IMR-90 (cell line): Measurements from ENCODE around the gene DNASE1L1. TPM values are rescaled to one million over a fixed set of nuclear protein-coding genes. Genes with fewer than 3 reads are reported as not detected.

ENCODE experiments used
- ATAC-seq: fragments of 200-7000 bp; cut with Tn5 transposase; 2 replicates; pipeline ENCODE4 v1.9.1; 2020; ENCODE audit warnings: low read depth, mild to moderate bottlenecking, moderate library complexity
- BruUV-seq: library from RNA; stranded (reverse); fragments of 400-500 nt; replicated peaks from 2 replicates; lab custom pipeline; 2021; lab: Mats Ljungman, UMichigan
- CTCF ChIA-PET: fragments of 300-600 bp; formaldehyde crosslinking; extraction: SDS; loops from one replicate; lab custom pipeline; 2021; ENCODE audit warnings: antibody characterized with exemption; lab: Yijun Ruan, JAX
- POLR2A ChIA-PET: fragments of 300-600 bp; sonication (Branson Sonifier 250); formaldehyde crosslinking; loops from one replicate; lab custom pipeline; 2022; ENCODE audit warnings: antibody characterized with exemption; ENCODE audit not compliant: unreplicated experiment; lab: Charles Lee
- DNase-seq: peaks from one replicate; pipeline ENCODE4 v3.0.0; 2013
- H2AFZ ChIP-seq: replicated peaks from 2 replicates; pipeline ENCODE3; 2013; ENCODE audit warnings: low read length, mild to moderate bottlenecking; ENCODE audit not compliant: poor library complexity
- H2AK5ac ChIP-seq: 2 replicates; pipeline ENCODE4 v1.6.1; 2013; ENCODE audit warnings: low read depth, low read length, inconsistent platforms
- H2AK9ac ChIP-seq: replicated peaks from 2 replicates; pipeline ENCODE3; 2013; ENCODE audit warnings: mild to moderate bottlenecking, low read depth, low read length, moderate library complexity; ENCODE audit not compliant: poor library complexity
- H2BK120ac ChIP-seq: 2 replicates; pipeline ENCODE4 v1.6.1; 2013; ENCODE audit warnings: low read depth, low read length, inconsistent platforms
- H2BK15ac ChIP-seq: 3 replicates; pipeline ENCODE4 v1.6.1; 2013; ENCODE audit warnings: low read depth, low read length, inconsistent platforms
- H2BK20ac ChIP-seq: 2 replicates; pipeline ENCODE4 v1.6.1; 2013; ENCODE audit warnings: low read depth, mild to moderate bottlenecking, inconsistent platforms, low read length, moderate library complexity
- H2BK5ac ChIP-seq: 2 replicates; pipeline ENCODE4 v1.6.1; 2013; ENCODE audit warnings: mild to moderate bottlenecking, low read depth, low read length, inconsistent platforms; ENCODE audit not compliant: poor library complexity, severe bottlenecking
- H3K14ac ChIP-seq: replicated peaks from 2 replicates; pipeline ENCODE4 v1.6.1; 2013; ENCODE audit warnings: low read depth, low read length, inconsistent platforms
- H3K18ac ChIP-seq: 2 replicates; pipeline ENCODE4 v1.6.1; 2013; ENCODE audit warnings: low read depth, low read length, control low read depth
- H3K23ac ChIP-seq: 2 replicates; pipeline ENCODE4 v1.6.1; 2013; ENCODE audit warnings: low read depth, low read length, inconsistent platforms
- H3K27ac ChIP-seq: 2 replicates; pipeline ENCODE4 v1.5.1; 2013; ENCODE audit warnings: mild to moderate bottlenecking, control low read depth, low read length; ENCODE audit not compliant: insufficient read depth
- H3K27me3 ChIP-seq: 2 replicates; pipeline ENCODE4 v1.6.1; 2013; ENCODE audit warnings: low read length; ENCODE audit not compliant: control insufficient read depth, insufficient read depth
- H3K36me3 ChIP-seq: 2 replicates; pipeline ENCODE4 v1.6.1; 2013; ENCODE audit warnings: low read length, mixed read lengths; ENCODE audit not compliant: control insufficient read depth, insufficient read depth
- H3K4ac ChIP-seq: 2 replicates; pipeline ENCODE4 v1.6.1; 2013; ENCODE audit warnings: low read depth, low read length, inconsistent platforms
- H3K4me1 ChIP-seq: 2 replicates; pipeline ENCODE4 v1.6.1; 2013; ENCODE audit warnings: low read length, mixed read lengths; ENCODE audit not compliant: control insufficient read depth, insufficient read depth
- H3K4me2 ChIP-seq: 2 replicates; pipeline ENCODE4 v1.6.1; 2013; ENCODE audit warnings: low read depth, mild to moderate bottlenecking, control low read depth, low read length, moderate library complexity
- H3K4me3 ChIP-seq: 2 replicates; pipeline ENCODE4 v1.5.1; 2013; ENCODE audit warnings: low read depth, mild to moderate bottlenecking, control low read depth, low read length, moderate library complexity; ENCODE audit not compliant: insufficient read depth
- H3K56ac ChIP-seq: 2 replicates; pipeline ENCODE4 v1.6.1; 2013; ENCODE audit warnings: low read length, inconsistent platforms; ENCODE audit not compliant: insufficient read depth; ENCODE audit errors: extremely low read depth
- H3K79me1 ChIP-seq, 2 experiments: 2 replicates each; pipeline ENCODE4 v1.6.1; 2013; ENCODE audit warnings: low read length in 2 of 2, inconsistent platforms in 1 of 2, low read depth in 1 of 2
- H3K9ac ChIP-seq: 2 replicates; pipeline ENCODE4 v1.6.1; 2013; ENCODE audit warnings: low read depth, low read length, control low read depth
- H3K9me1 ChIP-seq: 2 replicates; pipeline ENCODE4 v1.6.1; 2013; ENCODE audit warnings: low read length, inconsistent platforms; ENCODE audit not compliant: insufficient read depth
- H3K9me3 ChIP-seq: 2 replicates; pipeline ENCODE4 v1.6.1; 2013; ENCODE audit warnings: low read length; ENCODE audit not compliant: control insufficient read depth, insufficient read depth
- H4K20me1 ChIP-seq: 2 replicates; pipeline ENCODE4 v1.6.1; 2013; ENCODE audit warnings: low read length, inconsistent platforms; ENCODE audit not compliant: insufficient read depth
- H4K5ac ChIP-seq: 2 replicates; pipeline ENCODE4 v1.6.1; 2013; ENCODE audit warnings: mild to moderate bottlenecking, low read depth, low read length, control low read depth
- H4K8ac ChIP-seq, 2 experiments: 2 replicates each; pipeline ENCODE4 v1.6.1; 2013; ENCODE audit warnings: low read depth in 2 of 2, low read length in 2 of 2, control low read depth in 1 of 2, inconsistent platforms in 1 of 2
- H4K91ac ChIP-seq: 2 replicates; pipeline ENCODE4 v1.6.1; 2013; ENCODE audit warnings: low read depth, low read length, inconsistent platforms; ENCODE audit not compliant: insufficient read depth
- BHLHE40 ChIP-seq: fragments of 150-350 bp; IDR thresholded peaks from 2 replicates; pipeline ENCODE4 v1.6.1; 2016; ENCODE audit warnings: mild to moderate bottlenecking, low read depth, low read length
- FOS ChIP-seq: fragments of 150-350 bp; IDR thresholded peaks from 2 replicates; pipeline ENCODE4 v1.6.1; 2016; ENCODE audit warnings: low read depth, low read length
- MAZ ChIP-seq: IDR thresholded peaks from 2 replicates; pipeline ENCODE4 v1.6.1; 2012; ENCODE audit warnings: low read depth, mild to moderate bottlenecking, low read length, improper control_type of control experiment, moderate library complexity, borderline replicate concordance
- MXI1 ChIP-seq: IDR thresholded peaks from 2 replicates; pipeline ENCODE4 v1.6.1; 2012; ENCODE audit warnings: low read depth, mild to moderate bottlenecking, low read length, moderate library complexity, borderline replicate concordance
- NFE2L2 ChIP-seq: fragments of 150-350 bp; IDR thresholded peaks from 2 replicates; pipeline ENCODE4 v1.6.1; 2016; ENCODE audit warnings: low read depth, mild to moderate bottlenecking, low read length
- RFX5 ChIP-seq: IDR thresholded peaks from 2 replicates; pipeline ENCODE4 v1.8.0; 2012; ENCODE audit warnings: low read depth, mild to moderate bottlenecking, low read length, moderate library complexity
- WGBS, 2 experiments: methylation state at CpG; one replicate each; pipeline versions ENCODE4 v1.1.5 to v1.1.7; 2013; ENCODE audit warnings: missing lambda C conversion rate in 2 of 2; ENCODE audit not compliant: insufficient read length in 1 of 2; ENCODE audit errors: extremely low coverage in 2 of 2; 5-methylcytosine and 5-hydroxymethylcytosine counted together
- dilution Hi-C: fragments of 300-500 bp; cut with HindIII; formaldehyde crosslinking; loops from one replicate; pipeline ENCODE4 v1.14.3; 2018; ENCODE audit warnings: low sequenced_read_pairs; ENCODE audit not compliant: unreplicated experiment
- in situ Hi-C: fragments of 300-500 bp; cut with MboI; formaldehyde crosslinking; loops from 3 replicates; pipeline ENCODE4 v1.14.3; 2019; ENCODE audit warnings: low sequenced_read_pairs, inconsistent platforms, mixed read lengths
- intact Hi-C: fragments of 100-400 bp; cut with micrococcal nuclease; formaldehyde crosslinking; loops from 2 replicates; pipeline ENCODE4 v1.10.0; 2022
- polyA plus RNA-seq, 3 experiments: library from polyadenylated mRNA; depleted of rRNA; stranded (reverse); fragments of >200 nt; gene quantifications; 2 replicates each; pipeline ENCODE4 v1.2.3, GENCODE V29; 2012; ENCODE audit warnings: low replicate concordance in 1 of 3
- total RNA-seq: library from RNA; depleted of rRNA; stranded (reverse); fragments of >200 nt; gene quantifications from 2 replicates; pipeline ENCODE4 v1.2.3, GENCODE V29; 2012

DNASE1L1 gene
- total and polyA plus RNA-seq, 2 of the 4 experiments (the other 2 are of a cell fraction) = 51.4 to 55.5 TPM

GRCh38 chrX:154431341-154431740, 22.3 kb upstream of the DNASE1L1 start:
- dilution Hi-C loops = no loop called here
- ATAC-seq (no peak), DNase-seq (no peak)
- H2BK5ac ChIP-seq = no peak overlapping the region
- peaks cover 2% of the 10 kb centered on the region; the same call in 1 of the 2 replicates for H3K4me1 ChIP-seq
- H3K4ac ChIP-seq = no peak overlapping the region
- H3K4me2 ChIP-seq = no peak overlapping the region
- H3K4me3 ChIP-seq = no peak overlapping the region
- no peak overlapping the region for H4K5ac ChIP-seq
- peaks cover 3% of the 10 kb centered on the region; the same call in 1 of the 2 replicates for H3K9me1 ChIP-seq
- H2AFZ ChIP-seq = no peak overlapping the region
- no peak overlapping the region for H3K27ac ChIP-seq
- peaks cover 7% of the 10 kb centered on the region for H4K20me1 ChIP-seq
- H2BK120ac ChIP-seq = no peak overlapping the region
- ChIA-PET CTCF (no interaction called here), POLR2A (no interaction called here)
- in situ Hi-C loops = no loop called here
- H3K27me3 ChIP-seq = no peaks in the 10 kb centered on the region
- H3K36me3 ChIP-seq = peaks cover 32% of the 10 kb centered on the region
- H3K23ac ChIP-seq = no peak overlapping the region
- H2BK20ac ChIP-seq = no peak overlapping the region
- H4K8ac ChIP-seq = no peak overlapping the region
- no peak overlapping the region for H4K91ac ChIP-seq
- no peak overlapping the region for H3K18ac ChIP-seq
- TF ChIP-seq RFX5 (no peak), BHLHE40 (no peak), MAZ (no peak), MXI1 (no peak), FOS (no peak), NFE2L2 (no peak)
- no peak overlapping the region for H3K9ac ChIP-seq
- intact Hi-C loops = no loop called here
- BruUV-seq = no TSS peak
- no peak overlapping the region for H3K56ac ChIP-seq
- no peak overlapping the region for H2AK9ac ChIP-seq
- no CpG with 5 or more reads among the region's 5 CpGs for WGBS, 2 experiments
- H3K79me1 ChIP-seq = peaks cover 7 to 30% of the 10 kb centered on the region in 2 experiments
- H3K9me3 ChIP-seq = no peaks in the 10 kb centered on the region
- H2AK5ac ChIP-seq = no peak overlapping the region
- H2BK15ac ChIP-seq = no peak overlapping the region
- no peak overlapping the region for H3K14ac ChIP-seq
